SK-N-SH (cell line): Measurements from ENCODE around the gene C19orf12.

Experiments used
- EP300 ChIP-seq, 2 experiments: IDR thresholded peaks; 2 replicates each; pipeline versions ENCODE4 v1.4.0 to v1.6.1; 2012; ENCODE audit warnings: borderline replicate concordance in 1 of 2, low read depth in 1 of 2, low read length in 1 of 2
- GATA2 ChIP-seq: sonication (generic); formaldehyde crosslinking; IDR thresholded peaks from 2 replicates; pipeline ENCODE4 v1.5.0; 2020; ENCODE audit warnings: mild to moderate bottlenecking, missing genetic modification reagents
- TEAD4 ChIP-seq: IDR thresholded peaks from 2 replicates; pipeline ENCODE4 v1.4.0; 2012; ENCODE audit warnings: mild to moderate bottlenecking, borderline replicate concordance; ENCODE audit not compliant: insufficient read depth
- TF ChIP-seq, protein P1 (sequence below): fragments of 200-600 bp; sonication (generic); IDR thresholded peaks from 2 replicates; pipeline ENCODE4 v1.6.1; 2017; ENCODE audit warnings: antibody characterized with exemption, mild to moderate bottlenecking, moderate library complexity
- TF ChIP-seq, protein P2 (sequence below): IDR thresholded peaks from 2 replicates; pipeline ENCODE4 v1.6.1; 2012; ENCODE audit warnings: mild to moderate bottlenecking, low read depth, low read length, moderate library complexity

DNA sequence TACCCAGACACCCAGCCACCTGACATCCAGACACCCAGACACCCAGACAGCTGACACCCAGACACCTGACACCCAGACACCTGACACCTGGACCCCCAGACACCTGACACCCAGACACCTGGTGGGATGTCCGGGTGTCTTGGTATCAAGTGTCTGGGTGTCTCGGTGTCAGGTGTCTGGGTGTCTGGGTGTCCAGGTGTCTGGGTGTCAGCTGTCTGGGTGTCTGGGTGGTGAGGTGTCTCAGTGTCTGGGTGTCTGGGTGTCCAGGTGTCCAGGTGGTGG lies 18.6 kb downstream of the C19orf12 start:
- TF ChIP-seq, protein P1, sequence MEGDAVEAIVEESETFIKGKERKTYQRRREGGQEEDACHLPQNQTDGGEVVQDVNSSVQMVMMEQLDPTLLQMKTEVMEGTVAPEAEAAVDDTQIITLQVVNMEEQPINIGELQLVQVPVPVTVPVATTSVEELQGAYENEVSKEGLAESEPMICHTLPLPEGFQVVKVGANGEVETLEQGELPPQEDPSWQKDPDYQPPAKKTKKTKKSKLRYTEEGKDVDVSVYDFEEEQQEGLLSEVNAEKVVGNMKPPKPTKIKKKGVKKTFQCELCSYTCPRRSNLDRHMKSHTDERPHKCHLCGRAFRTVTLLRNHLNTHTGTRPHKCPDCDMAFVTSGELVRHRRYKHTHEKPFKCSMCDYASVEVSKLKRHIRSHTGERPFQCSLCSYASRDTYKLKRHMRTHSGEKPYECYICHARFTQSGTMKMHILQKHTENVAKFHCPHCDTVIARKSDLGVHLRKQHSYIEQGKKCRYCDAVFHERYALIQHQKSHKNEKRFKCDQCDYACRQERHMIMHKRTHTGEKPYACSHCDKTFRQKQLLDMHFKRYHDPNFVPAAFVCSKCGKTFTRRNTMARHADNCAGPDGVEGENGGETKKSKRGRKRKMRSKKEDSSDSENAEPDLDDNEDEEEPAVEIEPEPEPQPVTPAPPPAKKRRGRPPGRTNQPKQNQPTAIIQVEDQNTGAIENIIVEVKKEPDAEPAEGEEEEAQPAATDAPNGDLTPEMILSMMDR: no peak
- TF ChIP-seq EP300 (IDR thresholded peaks at IDR 0.05; ENCODE audit: borderline replicate concordance in 1 of 2, low read depth in 1 of 2, low read length in 1 of 2): no peak
- no peak for TF ChIP-seq TEAD4
- TF ChIP-seq GATA2 (CRISPR knock-in tag): no peak
- TF ChIP-seq, protein P2, sequence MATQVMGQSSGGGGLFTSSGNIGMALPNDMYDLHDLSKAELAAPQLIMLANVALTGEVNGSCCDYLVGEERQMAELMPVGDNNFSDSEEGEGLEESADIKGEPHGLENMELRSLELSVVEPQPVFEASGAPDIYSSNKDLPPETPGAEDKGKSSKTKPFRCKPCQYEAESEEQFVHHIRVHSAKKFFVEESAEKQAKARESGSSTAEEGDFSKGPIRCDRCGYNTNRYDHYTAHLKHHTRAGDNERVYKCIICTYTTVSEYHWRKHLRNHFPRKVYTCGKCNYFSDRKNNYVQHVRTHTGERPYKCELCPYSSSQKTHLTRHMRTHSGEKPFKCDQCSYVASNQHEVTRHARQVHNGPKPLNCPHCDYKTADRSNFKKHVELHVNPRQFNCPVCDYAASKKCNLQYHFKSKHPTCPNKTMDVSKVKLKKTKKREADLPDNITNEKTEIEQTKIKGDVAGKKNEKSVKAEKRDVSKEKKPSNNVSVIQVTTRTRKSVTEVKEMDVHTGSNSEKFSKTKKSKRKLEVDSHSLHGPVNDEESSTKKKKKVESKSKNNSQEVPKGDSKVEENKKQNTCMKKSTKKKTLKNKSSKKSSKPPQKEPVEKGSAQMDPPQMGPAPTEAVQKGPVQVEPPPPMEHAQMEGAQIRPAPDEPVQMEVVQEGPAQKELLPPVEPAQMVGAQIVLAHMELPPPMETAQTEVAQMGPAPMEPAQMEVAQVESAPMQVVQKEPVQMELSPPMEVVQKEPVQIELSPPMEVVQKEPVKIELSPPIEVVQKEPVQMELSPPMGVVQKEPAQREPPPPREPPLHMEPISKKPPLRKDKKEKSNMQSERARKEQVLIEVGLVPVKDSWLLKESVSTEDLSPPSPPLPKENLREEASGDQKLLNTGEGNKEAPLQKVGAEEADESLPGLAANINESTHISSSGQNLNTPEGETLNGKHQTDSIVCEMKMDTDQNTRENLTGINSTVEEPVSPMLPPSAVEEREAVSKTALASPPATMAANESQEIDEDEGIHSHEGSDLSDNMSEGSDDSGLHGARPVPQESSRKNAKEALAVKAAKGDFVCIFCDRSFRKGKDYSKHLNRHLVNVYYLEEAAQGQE: no peak
